ENCODE data around the gene ECM2. TPM values are rescaled to one million over a fixed set of nuclear protein-coding genes. Genes with fewer than 3 reads are reported as not detected.

Gene ECM2
- total and polyA plus RNA-seq, 2 donors (not counting 1 experiment from before 2014, with no cell fraction given): 6.8 to 17.2 TPM

GRCh38 chr9:92463387-92463786 lies 72.4 kb downstream of the ECM2 start:
- Histone ChIP-seq H2AFZ (ENCODE audit: low read length) (peak overlapping the region; percentile 44), H3K9ac (ENCODE audit: insufficient read depth, low read length) (no peak overlapping the region), H3K9me3 (ENCODE audit: control insufficient read depth, insufficient read depth, low read depth, low read length) (no peaks in the 10 kb centered on the region), H4K20me1 (ENCODE audit: control insufficient read depth, extremely low read depth, insufficient read depth, low read length) (no peaks in the 10 kb centered on the region), H3K4me3 (replicated peaks in 1 of 4; ENCODE audit: control extremely low read depth in 1 of 4, insufficient read depth in 1 of 4, low read depth in 3 of 4, low read length in 4 of 4) (no peak overlapping the region), H3K27ac (ENCODE audit: insufficient read depth, low read length) (peak overlapping the region; percentile 33), H3K79me2 (ENCODE audit: control insufficient read depth, insufficient read depth, low read length) (no peaks in the 10 kb centered on the region), H3K4me2 (ENCODE audit: extremely low read depth, insufficient read depth, low read length) (peak overlapping the region; percentile 51), H3K4me1 (ENCODE audit: control insufficient read depth, extremely low read depth, insufficient read depth, low read length) (peaks cover 8% of the 10 kb centered on the region), H3K27me3 (ENCODE audit: control insufficient read depth, insufficient read depth, low read length) (no peaks in the 10 kb centered on the region), H3K36me3 (ENCODE audit: control insufficient read depth, insufficient read depth, low read length) (no peaks in the 10 kb centered on the region)
- TF ChIP-seq, protein P1, sequence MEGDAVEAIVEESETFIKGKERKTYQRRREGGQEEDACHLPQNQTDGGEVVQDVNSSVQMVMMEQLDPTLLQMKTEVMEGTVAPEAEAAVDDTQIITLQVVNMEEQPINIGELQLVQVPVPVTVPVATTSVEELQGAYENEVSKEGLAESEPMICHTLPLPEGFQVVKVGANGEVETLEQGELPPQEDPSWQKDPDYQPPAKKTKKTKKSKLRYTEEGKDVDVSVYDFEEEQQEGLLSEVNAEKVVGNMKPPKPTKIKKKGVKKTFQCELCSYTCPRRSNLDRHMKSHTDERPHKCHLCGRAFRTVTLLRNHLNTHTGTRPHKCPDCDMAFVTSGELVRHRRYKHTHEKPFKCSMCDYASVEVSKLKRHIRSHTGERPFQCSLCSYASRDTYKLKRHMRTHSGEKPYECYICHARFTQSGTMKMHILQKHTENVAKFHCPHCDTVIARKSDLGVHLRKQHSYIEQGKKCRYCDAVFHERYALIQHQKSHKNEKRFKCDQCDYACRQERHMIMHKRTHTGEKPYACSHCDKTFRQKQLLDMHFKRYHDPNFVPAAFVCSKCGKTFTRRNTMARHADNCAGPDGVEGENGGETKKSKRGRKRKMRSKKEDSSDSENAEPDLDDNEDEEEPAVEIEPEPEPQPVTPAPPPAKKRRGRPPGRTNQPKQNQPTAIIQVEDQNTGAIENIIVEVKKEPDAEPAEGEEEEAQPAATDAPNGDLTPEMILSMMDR (conservative IDR thresholded peaks at IDR 0.05 in 1 of 2, IDR thresholded peaks at IDR 0.05 in 1 of 2; ENCODE audit: low read depth in 1 of 2, low read length in 2 of 2): no peak
- no peak for TF ChIP-seq EZH2 (IDR thresholded peaks at IDR 0.05; ENCODE audit: low read length, missing control alignments)
- DNase-seq (ENCODE audit: low read depth in 2 of 2): no peak

DNA sequence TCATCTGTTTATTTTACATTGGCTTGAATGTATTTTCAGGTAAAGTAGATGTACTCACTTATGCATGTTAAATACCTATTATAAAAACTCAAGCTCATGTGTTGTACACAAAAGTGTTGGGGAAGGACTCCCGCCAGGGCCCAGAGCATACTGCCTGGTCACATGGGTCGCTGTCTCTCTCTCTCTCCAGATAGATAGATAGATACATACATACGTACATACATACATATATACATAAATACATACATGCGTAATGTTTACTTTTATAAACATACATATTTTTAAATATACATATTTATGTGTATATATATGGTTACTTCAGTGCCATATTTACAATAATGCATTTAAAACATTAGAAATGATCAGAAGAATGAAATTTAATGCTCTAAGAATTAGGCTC lies 78.2 kb downstream of the ECM2 start:
- Histone ChIP-seq H3K9ac (ENCODE audit: insufficient read depth, low read length) (no peak overlapping the region), H3K4me3 (replicated peaks in 1 of 4; ENCODE audit: control extremely low read depth in 1 of 4, insufficient read depth in 1 of 4, low read depth in 3 of 4, low read length in 4 of 4) (no peak overlapping the region), H3K4me2 (ENCODE audit: extremely low read depth, insufficient read depth, low read length) (no peak overlapping the region), H3K27me3 (ENCODE audit: control insufficient read depth, insufficient read depth, low read length) (no peaks in the 10 kb centered on the region), H3K36me3 (ENCODE audit: control insufficient read depth, insufficient read depth, low read length) (no peaks in the 10 kb centered on the region), H4K20me1 (ENCODE audit: control insufficient read depth, extremely low read depth, insufficient read depth, low read length) (no peaks in the 10 kb centered on the region), H3K27ac (ENCODE audit: insufficient read depth, low read length) (no peak overlapping the region), H3K4me1 (ENCODE audit: control insufficient read depth, extremely low read depth, insufficient read depth, low read length) (no peaks in the 10 kb centered on the region), H3K9me3 (ENCODE audit: control insufficient read depth, insufficient read depth, low read depth, low read length) (no peaks in the 10 kb centered on the region), H2AFZ (ENCODE audit: low read length) (no peak overlapping the region), H3K79me2 (ENCODE audit: control insufficient read depth, insufficient read depth, low read length) (no peaks in the 10 kb centered on the region)
- TF ChIP-seq, protein P1 (conservative IDR thresholded peaks at IDR 0.05 in 1 of 2, IDR thresholded peaks at IDR 0.05 in 1 of 2; ENCODE audit: low read depth in 1 of 2, low read length in 2 of 2): no peak
- TF ChIP-seq EZH2 (IDR thresholded peaks at IDR 0.05; ENCODE audit: low read length, missing control alignments): no peak
- DNase-seq (ENCODE audit: low read depth in 2 of 2): no peak

- no peak overlapping the region for H3K4me2 ChIP-seq (ENCODE audit: extremely low read depth, insufficient read depth, low read length)
- no peaks in the 10 kb centered on the region for H3K27me3 ChIP-seq (ENCODE audit: control insufficient read depth, insufficient read depth, low read length)
- no peaks in the 10 kb centered on the region for H3K36me3 ChIP-seq (ENCODE audit: control insufficient read depth, insufficient read depth, low read length)
- no peaks in the 10 kb centered on the region for H3K4me1 ChIP-seq (ENCODE audit: control insufficient read depth, extremely low read depth, insufficient read depth, low read length)
- no peak overlapping the region for H3K9ac ChIP-seq (ENCODE audit: insufficient read depth, low read length)
- DNase-seq (ENCODE audit: low read depth in 2 of 2): no peak
- H3K4me3 ChIP-seq (replicated peaks in 1 of 4; ENCODE audit: control extremely low read depth in 1 of 4, insufficient read depth in 1 of 4, low read depth in 3 of 4, low read length in 4 of 4): no peak overlapping the region
- H2AFZ ChIP-seq (ENCODE audit: low read length): no peak overlapping the region
- no peak overlapping the region for H3K27ac ChIP-seq (ENCODE audit: insufficient read depth, low read length)
- TF ChIP-seq EZH2 (IDR thresholded peaks at IDR 0.05; ENCODE audit: low read length, missing control alignments): no peak
- TF ChIP-seq, protein P1 (conservative IDR thresholded peaks at IDR 0.05 in 1 of 2, IDR thresholded peaks at IDR 0.05 in 1 of 2; ENCODE audit: low read depth in 1 of 2, low read length in 2 of 2): no peak
- H3K79me2 ChIP-seq (ENCODE audit: control insufficient read depth, insufficient read depth, low read length): no peaks in the 10 kb centered on the region
- no peaks in the 10 kb centered on the region for H4K20me1 ChIP-seq (ENCODE audit: control insufficient read depth, extremely low read depth, insufficient read depth, low read length)
- H3K9me3 ChIP-seq (ENCODE audit: control insufficient read depth, insufficient read depth, low read depth, low read length): no peaks in the 10 kb centered on the region
Measured at GRCh38 chr9:92455217-92455616, 80.6 kb downstream of the ECM2 start.
